OCI-LY3 (cell line): ENCODE results near the gene PIEZO1.

Source experiments
- EZH2phosphoT487 ChIP-seq: fragments of 200-600 bp; shearing (Covaris generic); IDR thresholded peaks from 2 replicates; pipeline ENCODE4 v1.6.1; 2018; ENCODE audit warnings: antibody characterized with exemption, mixed run types, low read depth
- TF ChIP-seq, protein P1 (sequence below): fragments of 200-600, 300-600 bp; sonication (generic); IDR thresholded peaks from 2 replicates; pipeline ENCODE4 v1.5.1; 2014; ENCODE audit warnings: antibody characterized with exemption, low read length, low read depth

DNA sequence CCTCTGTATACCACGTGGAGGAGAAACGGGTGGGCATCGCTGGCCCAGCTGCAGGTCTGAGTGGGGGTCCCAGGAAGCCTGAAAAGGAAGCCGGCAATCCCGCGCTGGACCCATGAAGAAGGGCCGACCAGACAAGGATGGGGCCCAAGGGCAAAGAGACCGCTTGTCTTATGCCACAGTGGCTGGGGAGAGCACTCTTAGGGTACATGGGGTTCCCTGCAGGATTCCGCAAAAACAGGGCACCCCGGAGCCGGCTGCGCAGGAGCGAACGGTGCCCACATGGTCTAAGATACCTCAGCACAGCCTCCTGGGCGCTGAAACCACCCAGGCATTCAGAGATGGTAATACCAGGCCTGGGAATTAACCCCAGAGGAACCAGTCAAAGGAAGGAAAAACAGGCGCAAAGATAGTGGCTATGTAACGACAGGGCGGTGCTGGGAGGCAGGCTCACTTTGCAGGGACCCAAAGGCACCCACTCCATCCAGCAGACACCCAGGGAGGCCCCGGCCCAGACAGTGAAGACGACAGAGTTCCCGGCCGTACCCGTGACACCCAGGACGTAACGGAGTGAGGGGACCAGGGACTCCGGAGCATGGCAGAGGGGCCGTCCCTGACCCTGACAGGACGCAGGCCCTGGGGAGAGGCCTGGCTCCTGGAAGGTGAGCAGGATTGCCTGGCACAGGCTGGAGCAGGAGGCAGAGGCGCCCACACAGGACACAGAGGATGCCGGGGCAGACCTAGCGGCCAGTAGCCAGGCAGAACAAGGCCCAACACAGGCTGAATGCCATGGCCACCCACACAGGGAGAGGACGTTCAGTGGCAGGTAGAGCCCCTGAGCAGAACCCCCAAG lies 10.3 kb downstream of the PIEZO1 start:
- TF ChIP-seq EZH2phosphoT487: no peak
- TF ChIP-seq, protein P1, sequence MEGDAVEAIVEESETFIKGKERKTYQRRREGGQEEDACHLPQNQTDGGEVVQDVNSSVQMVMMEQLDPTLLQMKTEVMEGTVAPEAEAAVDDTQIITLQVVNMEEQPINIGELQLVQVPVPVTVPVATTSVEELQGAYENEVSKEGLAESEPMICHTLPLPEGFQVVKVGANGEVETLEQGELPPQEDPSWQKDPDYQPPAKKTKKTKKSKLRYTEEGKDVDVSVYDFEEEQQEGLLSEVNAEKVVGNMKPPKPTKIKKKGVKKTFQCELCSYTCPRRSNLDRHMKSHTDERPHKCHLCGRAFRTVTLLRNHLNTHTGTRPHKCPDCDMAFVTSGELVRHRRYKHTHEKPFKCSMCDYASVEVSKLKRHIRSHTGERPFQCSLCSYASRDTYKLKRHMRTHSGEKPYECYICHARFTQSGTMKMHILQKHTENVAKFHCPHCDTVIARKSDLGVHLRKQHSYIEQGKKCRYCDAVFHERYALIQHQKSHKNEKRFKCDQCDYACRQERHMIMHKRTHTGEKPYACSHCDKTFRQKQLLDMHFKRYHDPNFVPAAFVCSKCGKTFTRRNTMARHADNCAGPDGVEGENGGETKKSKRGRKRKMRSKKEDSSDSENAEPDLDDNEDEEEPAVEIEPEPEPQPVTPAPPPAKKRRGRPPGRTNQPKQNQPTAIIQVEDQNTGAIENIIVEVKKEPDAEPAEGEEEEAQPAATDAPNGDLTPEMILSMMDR: no peak
